NCI-H2107 treated with DMSO at 0.1 percent for 48 hours (cell line): ENCODE data around the gene EFCAB11.

Experiments used
- DNase-seq: peaks from one replicate; lab custom pipeline; 2025; ENCODE audit not compliant: unreplicated experiment; lab: John Stamatoyannopoulos, UW

Gene EFCAB11

GRCh38 chr14:89957376-89957775 lies 2.8 kb upstream of the EFCAB11 start:
- DNase-seq, result no peak

- DNase-seq, result no peak
These were observed 2.1 kb upstream of the EFCAB11 start for GRCh38 chr14:89956661-89957009.

DNA sequence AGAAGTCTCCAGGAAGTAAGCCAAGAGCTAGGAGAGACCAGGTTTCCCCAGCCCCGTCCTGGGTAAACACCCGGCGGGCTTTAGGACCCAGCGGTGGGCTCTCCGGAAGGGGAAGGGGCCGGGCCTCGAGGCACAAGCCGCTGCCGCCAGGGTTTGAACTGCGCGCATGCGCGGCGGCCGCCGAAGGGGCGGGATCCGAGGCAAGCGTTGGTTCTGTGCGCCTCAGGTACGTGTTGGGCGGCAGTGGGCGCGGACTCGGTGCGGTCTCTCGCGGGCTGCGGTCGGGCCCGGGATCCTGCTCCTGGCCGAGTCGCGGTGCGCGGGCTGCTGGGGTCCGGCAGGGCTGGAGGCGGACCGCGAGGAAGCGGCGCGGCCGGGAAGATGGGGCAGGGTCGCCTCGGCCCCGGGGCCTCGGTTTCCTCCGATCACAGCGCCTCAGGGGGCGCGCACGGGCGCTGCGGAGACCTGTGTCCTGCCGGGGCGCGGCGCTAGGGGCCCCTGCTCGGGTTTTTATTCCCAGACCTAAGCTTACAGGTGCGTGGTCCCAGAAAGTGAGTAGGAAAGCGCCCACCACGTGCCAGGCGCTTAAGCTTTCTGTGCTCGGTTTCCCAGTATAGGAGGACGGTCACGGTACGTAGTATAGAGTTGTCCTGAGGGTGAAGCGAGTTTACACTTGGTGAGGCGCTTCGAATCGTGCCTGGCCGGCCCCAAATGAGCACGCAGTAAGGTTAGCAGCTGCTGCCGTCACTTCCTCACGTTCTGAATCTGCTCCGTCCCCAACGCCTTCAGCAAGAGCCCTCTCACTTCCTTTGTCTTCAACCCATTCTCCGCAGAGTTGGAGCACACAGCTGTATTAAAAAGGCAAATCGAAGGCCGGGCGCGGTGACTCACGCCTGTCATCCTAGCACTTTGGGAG lies 1.5 kb upstream of the EFCAB11 start, which contains the start of gene TDP1:
TSS of gene TDP1 (plus strand) at position 183 of the 916 bp plus-strand sequence. CDS start 7,188 bp downstream, outside the sequence.
- peak; percentile 98 for DNase-seq

DNA sequence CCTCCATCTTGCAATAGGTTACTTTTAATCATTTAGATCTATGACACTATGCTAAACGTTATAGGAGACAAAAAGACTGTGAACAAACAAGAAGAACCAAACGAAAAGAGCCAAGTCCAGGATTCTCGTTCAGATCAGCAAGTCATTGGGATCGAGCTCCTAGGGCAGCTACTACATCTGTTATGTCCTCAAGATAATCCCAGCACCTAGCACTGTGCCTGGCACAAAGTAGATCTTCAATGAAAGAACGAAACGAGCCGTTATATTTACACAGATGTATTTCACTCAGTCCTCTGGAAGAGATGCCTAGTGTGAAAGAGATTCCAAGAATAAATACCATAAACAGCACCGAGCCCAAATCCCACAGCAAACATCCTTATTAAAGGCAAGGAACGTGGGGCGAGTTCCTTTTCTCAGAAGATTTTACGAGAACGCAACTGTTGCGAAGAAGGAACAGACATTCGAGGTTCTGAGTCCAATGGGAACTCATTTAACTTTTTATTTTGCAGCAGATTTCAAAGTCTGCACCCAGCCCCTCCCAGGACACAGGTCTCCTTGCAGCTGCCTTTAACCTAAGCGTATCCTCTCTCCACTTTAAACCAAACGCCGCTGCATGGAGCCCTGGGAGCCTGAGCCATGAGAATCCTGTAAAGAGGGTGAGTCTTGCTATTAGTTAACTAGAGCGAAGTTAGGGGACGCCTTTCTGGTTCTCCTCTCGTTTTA lies 653 bp upstream of the EFCAB11 start:
- no peak for DNase-seq

GRCh38 chr14:89953602-89954001 lies 928 bp downstream of the EFCAB11 start:
- DNase-seq, result no peak

DNA sequence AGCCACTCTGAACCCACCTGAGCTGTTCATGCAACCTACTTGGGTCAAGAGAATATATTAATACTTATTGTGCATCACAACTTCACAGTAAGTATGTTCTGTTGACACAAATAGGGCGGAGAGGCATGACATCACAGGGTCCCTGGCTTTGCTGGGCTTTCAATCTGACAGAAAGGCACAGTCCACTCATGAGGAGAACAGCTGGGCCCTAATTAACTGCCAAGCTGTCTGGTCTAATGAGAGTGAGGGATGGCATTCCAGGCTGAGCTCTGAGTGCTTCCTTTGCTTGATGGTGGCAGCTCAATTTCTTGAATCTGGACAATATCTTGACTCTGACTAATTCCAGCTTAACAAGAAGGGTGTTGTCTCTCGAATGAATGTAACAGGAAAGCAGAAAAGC lies 2.0 kb downstream of the EFCAB11 start:
- DNase-seq, result no peak

DNA sequence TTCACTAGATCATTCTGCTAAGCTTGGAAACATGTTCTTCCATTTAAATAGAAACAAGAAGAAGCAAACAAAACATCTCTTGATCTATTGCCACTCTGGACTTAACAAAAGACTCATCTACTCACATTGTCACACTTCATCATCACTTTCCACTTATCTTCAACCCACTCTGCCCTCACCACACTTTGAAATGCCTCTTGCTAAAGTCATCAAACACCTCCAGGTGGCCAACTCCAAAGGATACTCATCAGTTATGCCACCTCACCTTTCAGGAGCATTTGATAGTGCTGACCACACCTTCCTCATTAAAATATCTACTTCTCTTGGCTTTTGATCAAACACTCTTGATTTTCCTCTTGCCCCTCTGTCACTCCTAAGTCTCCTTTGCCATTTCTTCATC lies 7.2 kb downstream of the EFCAB11 start:
- DNase-seq, result no peak

DNA sequence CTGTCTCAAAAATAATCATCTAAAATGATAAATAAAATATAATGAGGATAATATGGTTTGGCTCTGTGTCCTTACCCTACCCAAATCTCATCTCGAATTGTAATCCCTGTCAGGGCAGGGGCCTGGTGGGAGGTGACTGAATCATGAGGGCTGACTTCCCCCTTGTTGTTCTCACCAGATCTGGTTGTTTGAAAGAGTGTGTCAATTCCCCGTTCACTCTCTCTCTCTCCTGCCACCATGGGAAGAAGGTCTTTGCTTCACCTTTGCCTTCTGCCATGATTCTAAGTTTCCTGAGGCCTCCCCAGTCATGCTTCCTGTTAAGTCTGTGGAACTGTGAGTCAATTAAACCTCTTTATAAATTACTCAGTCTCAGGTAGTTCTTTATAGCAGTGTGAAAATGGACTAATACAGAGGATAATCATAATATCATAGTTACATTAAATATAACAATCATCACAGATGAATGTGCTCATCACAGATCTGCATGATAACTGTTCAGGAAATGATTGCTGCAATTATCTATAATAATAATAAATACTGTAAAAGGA lies 12.6 kb downstream of the EFCAB11 start:
- DNase-seq, result no peak

- DNase-seq, result peak; percentile 56
These were observed 17.8 kb downstream of the EFCAB11 start for GRCh38 chr14:89936654-89937185.

GRCh38 chr14:89933002-89933401 lies 21.5 kb downstream of the EFCAB11 start:
- peak; percentile 51 for DNase-seq

DNA sequence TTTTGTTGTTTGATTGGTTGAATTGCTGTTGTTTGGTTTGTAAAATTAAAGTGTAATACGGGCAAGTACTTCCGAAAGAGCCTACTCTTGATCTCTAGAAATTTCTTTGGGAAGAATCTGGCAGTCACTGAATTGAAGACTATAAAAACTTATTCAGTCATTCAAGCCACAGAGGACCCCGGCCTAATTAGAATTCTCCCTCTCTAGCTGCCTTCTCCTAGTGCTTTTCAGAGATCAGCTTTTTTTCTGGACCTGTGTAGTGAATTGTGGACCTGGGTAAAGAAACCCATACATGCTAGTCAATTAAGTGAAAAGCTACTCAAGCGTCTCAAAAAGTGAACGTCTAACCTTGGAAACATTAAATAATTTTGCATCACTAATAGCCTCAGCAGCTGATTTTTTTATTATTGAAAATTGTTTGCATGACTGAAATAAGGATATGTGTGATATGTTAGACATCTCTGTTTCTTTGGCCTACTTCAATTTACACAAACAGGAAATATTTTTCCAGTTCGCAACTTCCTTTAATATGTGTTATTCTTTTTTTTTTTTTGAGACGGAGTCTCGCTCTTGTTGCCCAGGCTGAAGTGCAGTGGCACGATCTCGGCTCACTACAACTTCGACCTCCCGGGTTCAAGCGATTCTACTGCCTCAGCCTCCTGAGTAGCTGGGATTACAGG lies 27.2 kb downstream of the EFCAB11 start:
- no peak for DNase-seq

GRCh38 chr14:89926694-89927093 lies 27.8 kb downstream of the EFCAB11 start:
- DNase-seq, result no peak

DNA sequence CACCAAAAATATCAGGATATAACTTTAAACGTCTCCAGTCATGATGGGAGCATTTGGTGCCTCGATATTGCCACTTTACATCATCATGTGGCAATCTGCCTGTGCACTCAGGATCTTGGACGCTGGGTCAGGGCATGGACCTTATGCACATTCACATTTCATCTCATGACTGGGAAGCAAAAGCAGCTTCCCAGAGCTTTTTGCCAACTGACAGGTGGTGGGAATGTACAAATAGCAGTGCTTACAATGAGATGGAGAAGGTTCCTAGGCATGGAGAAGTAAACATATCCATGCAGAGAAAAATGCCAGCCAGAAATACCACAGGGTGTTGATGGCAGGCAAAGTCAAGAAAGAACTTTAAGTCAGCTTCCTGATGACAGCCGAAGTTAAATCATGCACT lies 30.3 kb downstream of the EFCAB11 start:
- no peak for DNase-seq

GRCh38 chr14:89922031-89922907 lies 32.3 kb downstream of the EFCAB11 start:
- DNase-seq, result no peak

DNA sequence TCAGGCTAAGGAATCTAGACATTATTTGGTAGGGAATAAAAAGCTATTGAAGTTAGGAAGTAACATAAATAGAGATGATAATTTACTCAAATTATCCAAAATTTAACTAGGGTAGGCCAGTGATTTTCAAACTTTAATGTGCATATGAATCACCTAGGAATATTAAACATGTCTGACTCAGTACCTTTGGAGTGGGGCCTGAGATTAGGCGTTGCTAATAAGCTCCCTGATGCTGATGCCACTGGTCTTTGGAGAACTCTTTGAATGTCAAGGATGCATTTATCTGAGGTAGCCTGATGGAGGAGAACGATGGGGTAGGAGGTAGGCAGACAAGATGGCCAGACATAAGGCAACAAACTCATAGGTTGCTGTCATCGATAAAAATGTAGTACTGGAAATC lies 33.2 kb downstream of the EFCAB11 start:
- DNase-seq, result no peak

DNA sequence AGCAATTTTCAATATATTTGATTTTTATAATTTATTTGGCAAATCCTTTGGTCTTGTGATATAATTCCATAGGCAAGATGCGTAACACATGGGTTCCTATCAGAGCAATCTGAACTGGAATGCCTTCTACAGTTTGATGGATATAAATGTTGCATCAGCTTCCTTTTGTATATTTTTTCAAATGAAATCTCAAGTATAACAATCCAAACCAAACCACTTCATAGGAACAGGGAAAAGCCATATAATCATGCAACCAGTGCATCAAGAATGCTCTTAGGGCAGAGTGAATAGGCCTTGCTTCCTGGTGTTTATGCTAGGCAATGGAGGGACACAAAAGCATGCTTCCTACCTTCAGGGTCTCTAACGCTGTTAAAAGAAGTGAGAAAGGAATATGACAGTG lies 34.5 kb downstream of the EFCAB11 start:
- DNase-seq, result no peak

DNA sequence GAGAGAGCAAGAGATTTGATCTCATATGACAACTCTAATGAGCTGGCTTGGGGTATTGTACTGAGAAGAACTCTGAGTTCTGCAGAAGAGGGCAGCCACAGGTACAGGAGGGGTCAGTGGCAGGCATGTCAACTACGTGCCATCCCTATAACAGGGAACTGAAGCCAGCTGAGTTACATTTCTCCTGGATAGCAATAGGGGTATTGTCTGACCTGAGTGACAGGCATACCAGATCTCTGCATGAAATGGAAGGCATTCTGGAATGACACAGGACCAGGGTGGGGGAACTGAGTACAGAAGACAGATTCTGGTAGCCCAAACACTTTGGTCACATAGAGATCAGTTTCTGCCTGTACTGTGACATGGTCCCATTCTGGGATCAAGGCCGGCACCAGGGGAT lies 35.8 kb downstream of the EFCAB11 start:
- DNase-seq, result no peak

GRCh38 chr14:89915114-89915878 lies 39.2 kb downstream of the EFCAB11 start:
- peak; percentile 79 for DNase-seq

DNA sequence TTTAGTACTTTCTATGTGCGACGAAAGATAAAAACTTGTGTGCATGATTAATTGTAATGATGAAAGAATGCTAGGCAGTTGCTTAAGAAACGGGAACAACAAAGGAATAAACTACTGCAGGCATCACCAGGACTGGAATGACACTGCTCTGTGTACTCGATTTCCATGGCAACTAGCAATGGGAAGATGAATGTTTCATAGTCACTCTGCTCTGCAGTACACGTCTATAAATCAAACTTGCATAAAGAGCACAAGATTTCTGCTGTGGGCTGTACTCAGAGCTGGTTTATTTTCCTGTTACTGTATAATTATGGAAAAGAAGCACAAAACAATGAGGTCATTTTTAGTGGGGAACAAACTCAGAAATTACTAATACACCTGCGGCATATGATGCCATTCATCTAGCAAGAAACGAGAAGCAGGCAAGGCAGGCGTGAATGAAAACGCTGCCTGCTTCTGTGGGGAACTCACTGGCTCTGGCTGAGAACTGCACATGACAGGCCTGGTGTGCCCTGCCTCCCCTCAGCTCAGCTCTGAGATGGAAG lies 41.8 kb downstream of the EFCAB11 start:
- no peak for DNase-seq
